ENCODE data around the gene RPRM. TPM values are rescaled to one million over a fixed set of nuclear protein-coding genes. Genes with fewer than 3 reads are reported as not detected.

RPRM gene
- not detected in 2 replicates for total RNA-seq

GRCh38 chr2:153478289-153479261, at the start of gene RPRM:
RPRM (minus strand) TSS chr2:153478762; CDS start chr2:153478565, 197 bp downstream.

